Omental fat pad (tissue), 4 donors: ENCODE measurements around the gene KRTAP21-3. TPM values are rescaled to one million over a fixed set of nuclear protein-coding genes. Genes with fewer than 3 reads are reported as not detected.

ENCODE experiments used
- ATAC-seq: fragments of 150-250 bp; one replicate; pipeline ENCODE4 v1.9.1; 2016; ENCODE audit warnings: mild to moderate bottlenecking, moderate library complexity; ENCODE audit not compliant: low FRiP score
- DNase-seq: peaks from one replicate; pipeline ENCODE4 v3.0.0-alpha.2; 2019; ENCODE audit warnings: low spot score
- CTCF ChIP-seq, 3 donors: fragments of 450-650 bp; IDR thresholded peaks; one replicate each; pipeline ENCODE4 v1.5.1; 2016 to 2017; ENCODE audit warnings: antibody characterized with exemption in 3 of 3, mild to moderate bottlenecking in 3 of 3, moderate library complexity in 2 of 3
- total RNA-seq, 4 donors: library from RNA; depleted of rRNA; stranded (reverse); fragments of >200 nt; gene quantifications; one replicate each; pipeline ENCODE4 v1.1.0, GENCODE V29; 2016

Gene KRTAP21-3
- total RNA-seq, 4 donors from 2014 or later: not detected

GRCh38 chr21:30726726-30727125 is 8.1 kb upstream of the KRTAP21-3 start:
- no peak for DNase-seq
- no peak for TF ChIP-seq CTCF (IDR thresholded peaks at IDR 0.05)
- no peak for ATAC-seq

- no peak for DNase-seq
- no peak for ATAC-seq
- TF ChIP-seq CTCF (IDR thresholded peaks at IDR 0.05): no peak
Observed at GRCh38 chr21:30719401-30719800, 824 bp upstream of the KRTAP21-3 start.

GRCh38 chr21:30717105-30717504 is 1.5 kb downstream of the KRTAP21-3 start:
- no peak for TF ChIP-seq CTCF (IDR thresholded peaks at IDR 0.05)
- DNase-seq (no peak), ATAC-seq (no peak)

DNA sequence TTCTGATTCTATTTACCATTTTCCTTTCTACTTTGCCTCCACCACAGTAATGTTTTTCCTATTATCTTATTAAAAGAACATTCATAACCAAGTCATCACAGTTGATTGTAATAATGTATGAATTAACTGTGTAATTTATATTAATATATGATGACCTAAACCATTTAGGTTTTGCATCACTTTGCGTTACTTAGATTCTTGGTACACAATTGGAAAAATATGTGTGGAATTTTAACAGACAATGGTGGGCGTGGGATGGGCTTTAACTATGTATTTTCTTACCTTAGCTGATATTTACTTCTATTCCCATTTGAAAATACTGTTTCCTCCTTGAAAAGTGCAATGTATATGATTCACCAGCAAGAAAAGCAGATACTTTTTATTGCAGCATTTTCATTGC is 3.6 kb downstream of the KRTAP21-3 start:
- TF ChIP-seq CTCF (IDR thresholded peaks at IDR 0.05): no peak
- DNase-seq (no peak), ATAC-seq (no peak)

GRCh38 chr21:30714456-30714855 is 4.1 kb downstream of the KRTAP21-3 start:
- no peak for ATAC-seq
- no peak for DNase-seq
- TF ChIP-seq CTCF (IDR thresholded peaks at IDR 0.05): no peak

DNA sequence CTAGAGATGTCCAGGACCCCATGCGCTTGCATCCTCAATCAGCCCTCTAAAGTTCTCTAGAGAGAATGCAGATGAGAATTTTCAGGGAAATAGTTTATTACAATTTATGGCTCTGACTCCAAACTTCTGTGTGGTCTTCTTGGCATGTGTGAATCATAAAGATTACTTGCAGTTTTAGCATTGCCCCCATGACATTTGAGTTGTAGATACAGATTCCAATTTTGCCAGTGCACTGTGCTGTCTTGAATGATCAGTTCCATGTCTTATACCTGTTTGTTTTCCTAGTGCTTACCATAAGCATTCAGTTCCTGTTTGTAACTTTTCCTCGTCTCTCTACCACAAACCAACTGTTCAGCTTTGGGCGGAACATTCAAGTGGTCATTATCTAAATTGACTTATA is 4.8 kb downstream of the KRTAP21-3 start:
- DNase-seq: no peak
- TF ChIP-seq CTCF (IDR thresholded peaks at IDR 0.05): no peak
- ATAC-seq: no peak

DNA sequence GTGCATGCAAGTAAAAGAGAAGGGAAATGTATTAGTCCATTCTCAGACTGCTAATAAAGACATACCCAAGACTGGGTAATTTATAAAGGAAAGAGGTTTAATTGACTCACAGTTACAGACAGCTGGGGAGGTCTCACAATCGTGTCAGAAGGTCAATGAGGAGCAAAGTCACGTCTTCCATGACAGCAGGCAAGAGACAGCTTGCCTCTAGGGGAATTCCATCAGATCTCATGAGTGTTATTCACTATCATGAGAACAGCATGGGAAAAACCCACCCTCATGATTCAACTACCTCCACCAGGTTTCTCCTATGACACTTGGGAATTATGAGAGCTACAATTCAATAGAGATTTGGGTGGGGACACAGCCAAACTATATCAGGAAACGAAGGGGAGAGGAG is 8.1 kb downstream of the KRTAP21-3 start:
- ATAC-seq (no peak), DNase-seq (no peak)
- no peak for TF ChIP-seq CTCF (IDR thresholded peaks at IDR 0.05)
